K562 (cell line): ENCODE data around the gene TLR6. TPM values are rescaled to one million over a fixed set of nuclear protein-coding genes. Genes with fewer than 3 reads are reported as not detected.

Source experiments
- BACH1 ChIP-seq: fragments of 200-800 bp; sonication (Bioruptor generic); IDR thresholded peaks from 2 replicates; pipeline ENCODE4 v1.6.1; 2016; ENCODE audit warnings: missing genetic modification characterization, missing compliant biosample characterization
- E2F6 ChIP-seq, 2 experiments: IDR thresholded peaks; 2 replicates each; pipeline ENCODE4 v1.6.1; 2011; ENCODE audit warnings: borderline replicate concordance in 1 of 2, control low read depth in 1 of 2, low read depth in 1 of 2, low read length in 1 of 2, mild to moderate bottlenecking in 1 of 2, mixed read lengths in 1 of 2, moderate library complexity in 1 of 2; ENCODE audit not compliant: insufficient read depth in 1 of 2, insufficient read length in 1 of 2, poor library complexity in 1 of 2, severe bottlenecking in 1 of 2; ENCODE audit errors: extremely low read depth in 1 of 2
- E2F8 ChIP-seq: fragments of 450-650 bp; IDR thresholded peaks from 2 replicates; pipeline ENCODE4 v1.7.1; 2018; ENCODE audit warnings: mild to moderate bottlenecking, low read depth; ENCODE audit not compliant: partially characterized antibody
- EZH2 ChIP-seq: IDR thresholded peaks from 2 replicates; pipeline ENCODE4 v1.6.1; 2012; ENCODE audit warnings: low read depth, mild to moderate bottlenecking, inconsistent platforms, low read length, borderline replicate concordance
- ID3 ChIP-seq, 2 experiments: fragments of 250-450 bp in 1 of 2; fragments of 450-650 bp in 1 of 2; sonication (Bioruptor Pico) in 1 of 2; IDR thresholded peaks; 2 replicates each; pipeline versions ENCODE4 v1.6.1 to v1.8.0; 2016 to 2021; ENCODE audit warnings: mild to moderate bottlenecking in 2 of 2, moderate library complexity in 2 of 2, missing compliant biosample characterization in 1 of 2, missing genetic modification characterization in 1 of 2
- JUNB ChIP-seq: fragments of 450-650 bp; formaldehyde crosslinking; conservative IDR thresholded peaks from 2 replicates; pipeline ENCODE4 v1.4.0; 2020; ENCODE audit warnings: mild to moderate bottlenecking
- OTX1 ChIP-seq: fragments of 450-650 bp; formaldehyde crosslinking; IDR thresholded peaks from 2 replicates; pipeline ENCODE4 v1.4.0; 2022; ENCODE audit warnings: mild to moderate bottlenecking
- POLR2A ChIP-seq: fragments of 450-650 bp; conservative IDR thresholded peaks from 2 replicates; pipeline ENCODE4 v1.6.1; 2016
- RB1 ChIP-seq: fragments of 450-650 bp; IDR thresholded peaks from 2 replicates; pipeline ENCODE4 v1.6.1; 2017; ENCODE audit warnings: low read depth, mild to moderate bottlenecking
- SP2 ChIP-seq: IDR thresholded peaks from 2 replicates; pipeline ENCODE4 v1.6.1; 2011; ENCODE audit warnings: mild to moderate bottlenecking, low read depth, low read length, moderate library complexity; ENCODE audit not compliant: poor library complexity, severe bottlenecking; ENCODE audit errors: extremely low read depth
- SPI1 ChIP-seq: IDR thresholded peaks from 2 replicates; pipeline ENCODE4 v1.6.1; 2011; ENCODE audit warnings: low read depth, low read length, control low read depth, borderline replicate concordance
- STAT5B ChIP-seq: fragments of 250-450 bp; sonication (Bioruptor Pico); IDR thresholded peaks from 2 replicates; pipeline ENCODE4 v1.8.0; 2021; ENCODE audit warnings: mild to moderate bottlenecking, inconsistent platforms
- TAF1 ChIP-seq: IDR thresholded peaks from 2 replicates; pipeline ENCODE4 v1.6.1; 2011; ENCODE audit warnings: mild to moderate bottlenecking, low read length, moderate library complexity; ENCODE audit not compliant: insufficient read depth, control insufficient read depth, severe bottlenecking; ENCODE audit errors: extremely low read depth
- UBTF ChIP-seq, 2 experiments: IDR thresholded peaks; 2 replicates each; pipeline ENCODE4 v1.6.1; 2012; ENCODE audit warnings: improper control_type of control experiment in 2 of 2, low read depth in 2 of 2, low read length in 2 of 2, borderline replicate concordance in 1 of 2
- ZBTB7A ChIP-seq: IDR thresholded peaks from 2 replicates; pipeline ENCODE4 v1.6.1; 2011; ENCODE audit warnings: low read depth, mild to moderate bottlenecking, low read length, moderate library complexity, borderline replicate concordance; ENCODE audit not compliant: control insufficient read depth
- ZNF217 ChIP-seq: sonication (generic); formaldehyde crosslinking; IDR thresholded peaks from 2 replicates; pipeline ENCODE4 v1.8.0; 2022; ENCODE audit warnings: mild to moderate bottlenecking, missing genetic modification reagents
- ZNF263 ChIP-seq: sonication (generic); formaldehyde crosslinking; IDR thresholded peaks from 2 replicates; pipeline ENCODE4 v1.8.0; 2022; ENCODE audit warnings: mild to moderate bottlenecking, missing genetic modification reagents, borderline replicate concordance
- polyA plus RNA-seq, 8 experiments: library from polyadenylated mRNA; depleted of rRNA in 4 of 8; stranded (reverse) in 5 of 8; unstranded in 3 of 8; fragments of >200 nt; fragmentation: Nextera tagmentation in 2 of 8; fragmentation: Illumina TruSeq in 1 of 8; extraction: Ambion mirVana in 2 of 8; extraction: Trizol in 1 of 8; gene quantifications; 2 replicates each; pipeline versions ENCODE4 v1.2.1 to v1.2.3, GENCODE V29; 2011 to 2014; ENCODE audit warnings: inconsistent platforms in 1 of 8, missing spikeins in 1 of 8
- total RNA-seq, 7 experiments: library from RNA; depleted of rRNA in 6 of 7; stranded (reverse); fragments of >200 nt in 6 of 7; fragmentation: Illumina TruSeq in 2 of 7; extraction: Trizol in 2 of 7; gene quantifications; 2 replicates each; pipeline versions ENCODE4 v1.2.1 to v1.2.3, GENCODE V29; 2011 to 2021; ENCODE audit warnings: low replicate concordance in 1 of 7
- TF ChIP-seq, protein P1 (sequence below): sonication (generic); formaldehyde crosslinking; IDR thresholded peaks from 2 replicates; pipeline ENCODE4 v1.8.0; 2022; ENCODE audit warnings: missing genetic modification reagents, mild to moderate bottlenecking, moderate library complexity, borderline replicate concordance

The TLR6 gene
- total and polyA plus RNA-seq, 9 of the 15 experiments (the other 6 are each of a cell fraction or from before 2014, with no cell fraction given): 0.08 to 1.9 (median 0.91) TPM

- TF ChIP-seq UBTF (IDR thresholded peaks at IDR 0.05; ENCODE audit: borderline replicate concordance in 1 of 2, low read depth in 2 of 2, low read length in 2 of 2) (no peak), STAT5B (CRISPR knock-in tag) (no peak), POLR2A (peak; percentile 67), SPI1 (no peak), ID3 (CRISPR knock-in tag; IDR thresholded peaks at IDR 0.05) (no peak), ID3 (tag; IDR thresholded peaks at IDR 0.05) (no peak), RB1 (peak; percentile 43), SP2 (no peak), E2F6 (IDR thresholded peaks at IDR 0.05; ENCODE audit: borderline replicate concordance in 1 of 2, extremely low read depth in 1 of 2, insufficient read depth in 1 of 2, insufficient read length in 1 of 2, low read depth in 1 of 2, low read length in 1 of 2, poor library complexity in 1 of 2, severe bottlenecking in 1 of 2) (peak; percentile 13 to 73), ZNF217 (no peak), JUNB (CRISPR knock-in tag) (no peak), ZBTB7A (peak; percentile 55; the same call in 1 of the 2 replicates), TAF1 (peak; percentile 51), EZH2 (no peak), E2F8 (no peak), BACH1 (tag) (no peak), OTX1 (CRISPR knock-in tag) (no peak), ZNF263 (CRISPR knock-in tag) (no peak)
- TF ChIP-seq, protein P1, sequence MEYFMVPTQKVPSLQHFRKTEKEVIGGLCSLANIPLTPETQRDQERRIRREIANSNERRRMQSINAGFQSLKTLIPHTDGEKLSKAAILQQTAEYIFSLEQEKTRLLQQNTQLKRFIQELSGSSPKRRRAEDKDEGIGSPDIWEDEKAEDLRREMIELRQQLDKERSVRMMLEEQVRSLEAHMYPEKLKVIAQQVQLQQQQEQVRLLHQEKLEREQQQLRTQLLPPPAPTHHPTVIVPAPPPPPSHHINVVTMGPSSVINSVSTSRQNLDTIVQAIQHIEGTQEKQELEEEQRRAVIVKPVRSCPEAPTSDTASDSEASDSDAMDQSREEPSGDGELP (CRISPR knock-in tag): no peak
These were observed 11.0 kb upstream of the TLR6 start, which contains the start of gene FAM114A1 (continued) for GRCh38 chr4:38867478-38868058.
